ENCODE results near the gene NDE1. TPM values are rescaled to one million over a fixed set of nuclear protein-coding genes. Genes with fewer than 3 reads are reported as not detected.

The NDE1 gene
- total and polyA plus RNA-seq, 2 donors (not counting 1 experiment from before 2014, with no cell fraction given) = 33.5 to 149 TPM

GRCh38 chr16:15716694-15717447, 66.8 kb downstream of the NDE1 start:
- Mint-ChIP-seq H3K4me3 (no peak overlapping the region), H3K4me1 (peaks cover 2% of the 10 kb centered on the region), H3K9me3 (ENCODE audit: insufficient read depth) (no peaks in the 10 kb centered on the region), H3K27ac (no peak overlapping the region), H3K27me3 (no peaks in the 10 kb centered on the region)
- H3K4me3 ChIP-seq (ENCODE audit: control extremely low read depth in 1 of 5, extremely low read depth in 1 of 5, insufficient read depth in 1 of 5, low read depth in 2 of 5, low read length in 4 of 5) = no peak overlapping the region
- no peak overlapping the region for H2AFZ ChIP-seq (ENCODE audit: insufficient read depth, low read depth, low read length, poor library complexity, severe bottlenecking)
- H3K4me1 ChIP-seq (ENCODE audit: control insufficient read depth in 2 of 2, insufficient read depth in 2 of 2, low read length in 2 of 2) = no peaks in the 10 kb centered on the region
- H3K4me2 ChIP-seq (replicated peaks; ENCODE audit: low read depth, low read length, poor library complexity, severe bottlenecking) = no peak overlapping the region
- H3K79me2 ChIP-seq (ENCODE audit: control insufficient read depth, insufficient read depth, low read length) = peaks cover 29% of the 10 kb centered on the region
- TF ChIP-seq EZH2 (IDR thresholded peaks at IDR 0.05; ENCODE audit: borderline replicate concordance, insufficient read depth, low read depth, low read length, poor library complexity, severe bottlenecking) = no peak
- TF ChIP-seq CTCF (IDR thresholded peaks at IDR 0.05) = no peak
- no peaks in the 10 kb centered on the region for H3K9me3 ChIP-seq (ENCODE audit: control extremely low read depth in 1 of 3, control insufficient read depth in 2 of 3, insufficient read depth in 1 of 3, low read length in 2 of 3)
- DNase-seq (no peak), ATAC-seq (ENCODE audit: low read depth) (no peak)
- peaks cover 0 to 40% of the 10 kb centered on the region in 2 experiments for H3K36me3 ChIP-seq (replicated peaks in 1 of 2; ENCODE audit: control extremely low read depth in 1 of 2, control insufficient read depth in 1 of 2, extremely low read depth in 1 of 2, insufficient read depth in 2 of 2, low read length in 1 of 2)
- H4K20me1 ChIP-seq (ENCODE audit: control insufficient read depth, insufficient read depth, low read length, poor library complexity, severe bottlenecking) = peaks cover 37% of the 10 kb centered on the region
- POLR2A ChIA-PET = no interaction called here
- intact Hi-C loops (cut with micrococcal nuclease) = no loop called here
- H3K27ac ChIP-seq (ENCODE audit: low read length in 2 of 2) = no peak overlapping the region
- CTCF ChIA-PET = interaction anchor here (1.3 kb wide), 1 partner anchor 14 kb away, joined by 4 read pairs; no protein-coding TSS in a partner anchor
- no peaks in the 10 kb centered on the region for H3K27me3 ChIP-seq (replicated peaks in 1 of 4; ENCODE audit: control extremely low read depth in 1 of 4, control insufficient read depth in 3 of 4, insufficient read depth in 4 of 4, low read length in 3 of 4)
- over 99% methylated on average over 23 of the region's 23 CpGs for WGBS (ENCODE audit: insufficient coverage)
- no peak overlapping the region for H3K9ac ChIP-seq (ENCODE audit: low read length)

GRCh38 chr16:15721018-15721417, 71.0 kb downstream of the NDE1 start:
- CTCF ChIA-PET = no interaction called here

More at GRCh38 chr16:15721018-15721417, 71.0 kb downstream of the NDE1 start:
- H3K9me3 Mint-ChIP-seq (ENCODE audit: insufficient read depth) = no peaks in the 10 kb centered on the region
- no peak overlapping the region for H3K27ac Mint-ChIP-seq
- POLR2A ChIA-PET = no interaction called here
- Histone ChIP-seq H3K27me3 (replicated peaks in 1 of 4; ENCODE audit: control extremely low read depth in 1 of 4, control insufficient read depth in 3 of 4, insufficient read depth in 4 of 4, low read length in 3 of 4) (no peaks in the 10 kb centered on the region), H3K9ac (ENCODE audit: low read length) (no peak overlapping the region), H2AFZ (ENCODE audit: insufficient read depth, low read depth, low read length, poor library complexity, severe bottlenecking) (no peak overlapping the region), H3K9me3 (ENCODE audit: control extremely low read depth in 1 of 3, control insufficient read depth in 2 of 3, insufficient read depth in 1 of 3, low read length in 2 of 3) (peaks cover 0 to 3% (median 0%) of the 10 kb centered on the region in 3 donors), H4K20me1 (ENCODE audit: control insufficient read depth, insufficient read depth, low read length, poor library complexity, severe bottlenecking) (peaks cover 1% of the 10 kb centered on the region), H3K27ac (ENCODE audit: low read length in 2 of 2) (no peak overlapping the region), H3K79me2 (ENCODE audit: control insufficient read depth, insufficient read depth, low read length) (no peaks in the 10 kb centered on the region), H3K4me3 (ENCODE audit: control extremely low read depth in 1 of 5, extremely low read depth in 1 of 5, insufficient read depth in 1 of 5, low read depth in 2 of 5, low read length in 4 of 5) (no peak overlapping the region), H3K4me2 (replicated peaks; ENCODE audit: low read depth, low read length, poor library complexity, severe bottlenecking) (no peak overlapping the region), H3K4me1 (ENCODE audit: control insufficient read depth in 2 of 2, insufficient read depth in 2 of 2, low read length in 2 of 2) (no peaks in the 10 kb centered on the region), H3K36me3 (replicated peaks in 1 of 2; ENCODE audit: control extremely low read depth in 1 of 2, control insufficient read depth in 1 of 2, extremely low read depth in 1 of 2, insufficient read depth in 2 of 2, low read length in 1 of 2) (peaks cover 1 to 51% of the 10 kb centered on the region in 2 experiments)
- no peak overlapping the region for H3K4me3 Mint-ChIP-seq
- ATAC-seq (ENCODE audit: low read depth) = no peak
- H3K4me1 Mint-ChIP-seq = no peaks in the 10 kb centered on the region
- no peak for DNase-seq
- intact Hi-C loops (cut with micrococcal nuclease) = no loop called here
- H3K27me3 Mint-ChIP-seq = no peaks in the 10 kb centered on the region
- TF ChIP-seq CTCF (IDR thresholded peaks at IDR 0.05) (no peak), EZH2 (IDR thresholded peaks at IDR 0.05; ENCODE audit: borderline replicate concordance, insufficient read depth, low read depth, low read length, poor library complexity, severe bottlenecking) (no peak)
- 99% methylated on average over 14 of the region's 14 CpGs for WGBS (ENCODE audit: insufficient coverage)
